GM23338 (cell line): Measurements from ENCODE around the gene SERPINB2. TPM values are rescaled to one million over a fixed set of nuclear protein-coding genes. Genes with fewer than 3 reads are reported as not detected.

Experiments used
- ATAC-seq: fragments of 200-7000 bp; cut with Tn5 transposase; 3 replicates; pipeline ENCODE4 v1.9.1; 2020
- DNase-seq: peaks from one replicate; pipeline ENCODE4 v3.0.0-alpha.2; 2015; ENCODE audit warnings: low spot score
- H2AFZ ChIP-seq: fragments of 200-600 bp; sonication (generic); 2 replicates; pipeline ENCODE4 v1.8.0; 2016; ENCODE audit warnings: antibody characterized with exemption, mild to moderate bottlenecking, moderate library complexity
- H3F3A ChIP-seq: fragments of 200-600 bp; sonication (generic); replicated peaks from 2 replicates; pipeline ENCODE4 v1.8.0; 2017; ENCODE audit warnings: antibody characterized with exemption, mixed run types, low read depth
- H3K27ac ChIP-seq: fragments of 200-600 bp; sonication (generic); 2 replicates; pipeline ENCODE4 v1.6.1; 2016; ENCODE audit warnings: low read depth
- H3K27me3 ChIP-seq: fragments of 200-600 bp; sonication (generic); 2 replicates; pipeline ENCODE4 v1.8.0; 2016; ENCODE audit warnings: mild to moderate bottlenecking, mixed run types, moderate library complexity; ENCODE audit not compliant: insufficient read depth
- H3K36me3 ChIP-seq: fragments of 200-600 bp; sonication (generic); 2 replicates; pipeline ENCODE4 v1.8.0; 2016; ENCODE audit warnings: mild to moderate bottlenecking; ENCODE audit not compliant: insufficient read depth
- H3K4me1 ChIP-seq: fragments of 200-600 bp; sonication (generic); 2 replicates; pipeline ENCODE4 v1.8.0; 2016; ENCODE audit warnings: mild to moderate bottlenecking, moderate library complexity; ENCODE audit not compliant: insufficient read depth
- H3K4me2 ChIP-seq: fragments of 200-600 bp; sonication (generic); 2 replicates; pipeline ENCODE4 v1.7.1; 2017; ENCODE audit warnings: mixed run types
- H3K4me3 ChIP-seq: fragments of 200-600 bp; sonication (generic); 2 replicates; pipeline ENCODE4 v1.6.1; 2016; ENCODE audit warnings: mixed run types
- H3K79me2 ChIP-seq: fragments of 200-600 bp; sonication (generic); replicated peaks from 2 replicates; pipeline ENCODE4 v1.8.0; 2017; ENCODE audit warnings: mild to moderate bottlenecking; ENCODE audit not compliant: insufficient read depth
- H3K9me2 ChIP-seq: fragments of 200-600 bp; sonication (generic); 2 replicates; pipeline ENCODE4 v1.8.0; 2017; ENCODE audit not compliant: insufficient read depth
- H4K20me1 ChIP-seq: fragments of 200-600 bp; sonication (generic); replicated peaks from 2 replicates; pipeline ENCODE4 v1.8.0; 2017; ENCODE audit warnings: mild to moderate bottlenecking; ENCODE audit not compliant: insufficient read depth
- H3K27ac Mint-ChIP-seq: 2 replicates; pipeline ENCODE4 v1.8.0; 2020; ENCODE audit warnings: inconsistent platforms, mild to moderate bottlenecking, moderate library complexity, mixed read lengths
- H3K27me3 Mint-ChIP-seq: 3 replicates; pipeline ENCODE4 v1.8.0; 2022; ENCODE audit warnings: low read depth, mild to moderate bottlenecking, moderate library complexity, mixed read lengths, inconsistent platforms; ENCODE audit not compliant: insufficient read depth, poor library complexity
- H3K36me3 Mint-ChIP-seq: 3 replicates; pipeline ENCODE4 v1.8.0; 2021; ENCODE audit warnings: low read depth, mild to moderate bottlenecking, inconsistent platforms, moderate library complexity, mixed read lengths
- H3K4me1 Mint-ChIP-seq: 3 replicates; pipeline ENCODE4 v1.8.0; 2020; ENCODE audit warnings: mild to moderate bottlenecking, inconsistent platforms, mixed read lengths
- H3K4me3 Mint-ChIP-seq: 3 replicates; pipeline ENCODE4 v1.8.0; 2021; ENCODE audit warnings: moderate library complexity, mild to moderate bottlenecking, inconsistent platforms, mixed read lengths
- H3K9me3 Mint-ChIP-seq: 3 replicates; pipeline ENCODE4 v1.8.0; 2020; ENCODE audit warnings: moderate library complexity, mild to moderate bottlenecking, inconsistent platforms, mixed read lengths
- CREB1 ChIP-seq: fragments of 250-450 bp; sonication (Bioruptor Pico); IDR thresholded peaks from 2 replicates; pipeline ENCODE4 v1.5.0; 2020; ENCODE audit warnings: low read depth, mild to moderate bottlenecking, moderate library complexity
- CTCF ChIP-seq, 2 experiments: fragments of 200-600 bp in 1 of 2; sonication (generic) in 1 of 2; conservative IDR thresholded peaks; 2 replicates each; pipeline versions ENCODE4 v1.5.1 to v1.6.1; 2016 to 2017; ENCODE audit warnings: antibody characterized with exemption in 2 of 2, low read depth in 2 of 2, mild to moderate bottlenecking in 2 of 2, moderate library complexity in 1 of 2
- ETS1 ChIP-seq: IDR thresholded peaks from 2 replicates; pipeline ENCODE4 v1.6.1; 2016; ENCODE audit warnings: antibody characterized with exemption
- EZH2phosphoT487 ChIP-seq: fragments of 200-600 bp; sonication (generic); IDR thresholded peaks from one replicate; pipeline ENCODE4 v1.8.1; 2018; ENCODE audit warnings: antibody characterized with exemption; ENCODE audit not compliant: unreplicated experiment
- JUNB ChIP-seq: IDR thresholded peaks from one replicate; pipeline ENCODE4 v1.6.1; 2016; ENCODE audit warnings: antibody characterized with exemption; ENCODE audit not compliant: unreplicated experiment
- REST ChIP-seq: IDR thresholded peaks from one replicate; pipeline ENCODE4 v1.6.1; 2018; ENCODE audit warnings: antibody characterized with exemption; ENCODE audit not compliant: unreplicated experiment
- ZNF462 ChIP-seq: fragments of 250-450 bp; sonication (Bioruptor Pico); IDR thresholded peaks from 2 replicates; pipeline ENCODE4 v1.5.0; 2020; ENCODE audit warnings: mild to moderate bottlenecking, moderate library complexity
- polyA plus RNA-seq: library from polyadenylated mRNA; unstranded; fragments of >200 nt; fragmentation: Nextera tagmentation; extraction: Ambion mirVana; gene quantifications from 2 replicates; pipeline ENCODE4 v1.2.1, GENCODE V29; 2016
- total RNA-seq: library from RNA; depleted of rRNA; stranded (reverse); fragments of >200 nt; shearing (Covaris generic); gene quantifications from 2 replicates; pipeline ENCODE4 v1.2.3, GENCODE V29; 2014

The SERPINB2 gene
- total and polyA plus RNA-seq, 2 experiments from 2014 or later = not detected

GRCh38 chr18:63903851-63904570 is 16.5 kb downstream of the SERPINB2 start:
- TF ChIP-seq ETS1 (no peak), EZH2phosphoT487 (no peak), CREB1 (no peak), ZNF462 (CRISPR knock-in tag) (no peak), REST (no peak), JUNB (no peak), CTCF (conservative IDR thresholded peaks at IDR 0.05; ENCODE audit: low read depth in 2 of 2) (no peak)
- peaks cover 11% of the 10 kb centered on the region for H3K4me1 ChIP-seq
- H3K4me2 ChIP-seq = no peak overlapping the region
- H3K9me2 ChIP-seq = peaks cover 11% of the 10 kb centered on the region; the same call in 1 of the 2 replicates
- H3K27ac Mint-ChIP-seq = no peak overlapping the region
- H3K4me3 ChIP-seq = no peak overlapping the region
- no peak for DNase-seq
- H3K27me3 Mint-ChIP-seq = no peaks in the 10 kb centered on the region
- H3F3A ChIP-seq = no peaks in the 10 kb centered on the region
- H3K9me3 Mint-ChIP-seq = peaks cover 6% of the 10 kb centered on the region; the same call in 2 of the 3 replicates
- H3K4me1 Mint-ChIP-seq = peaks cover 11% of the 10 kb centered on the region; the same call in 2 of the 3 replicates
- H3K36me3 ChIP-seq = no peaks in the 10 kb centered on the region
- H3K79me2 ChIP-seq = no peaks in the 10 kb centered on the region
- peaks cover 5% of the 10 kb centered on the region; the same call in 1 of the 3 replicates for H3K36me3 Mint-ChIP-seq
- no peak overlapping the region for H3K27ac ChIP-seq
- H2AFZ ChIP-seq = no peak overlapping the region
- H3K4me3 Mint-ChIP-seq = no peak overlapping the region
- H4K20me1 ChIP-seq = no peaks in the 10 kb centered on the region
- no peak for ATAC-seq
- no peaks in the 10 kb centered on the region for H3K27me3 ChIP-seq
